ENCODE data around the gene LDAH. TPM values are rescaled to one million over a fixed set of nuclear protein-coding genes. Genes with fewer than 3 reads are reported as not detected.

LDAH gene
- total RNA-seq, 1 donor from 2014 or later: 24.9 TPM

- DNase-seq (ENCODE audit: low read depth): no peak
- Histone ChIP-seq H3K36me3 (ENCODE audit: control insufficient read depth, insufficient read depth, low read length) (peaks cover 1% of the 10 kb centered on the region), H3K27me3 (ENCODE audit: control insufficient read depth, insufficient read depth, low read length) (no peaks in the 10 kb centered on the region), H3K4me3 (ENCODE audit: low read depth, low read length) (no peak overlapping the region)
- TF ChIP-seq, protein P1, sequence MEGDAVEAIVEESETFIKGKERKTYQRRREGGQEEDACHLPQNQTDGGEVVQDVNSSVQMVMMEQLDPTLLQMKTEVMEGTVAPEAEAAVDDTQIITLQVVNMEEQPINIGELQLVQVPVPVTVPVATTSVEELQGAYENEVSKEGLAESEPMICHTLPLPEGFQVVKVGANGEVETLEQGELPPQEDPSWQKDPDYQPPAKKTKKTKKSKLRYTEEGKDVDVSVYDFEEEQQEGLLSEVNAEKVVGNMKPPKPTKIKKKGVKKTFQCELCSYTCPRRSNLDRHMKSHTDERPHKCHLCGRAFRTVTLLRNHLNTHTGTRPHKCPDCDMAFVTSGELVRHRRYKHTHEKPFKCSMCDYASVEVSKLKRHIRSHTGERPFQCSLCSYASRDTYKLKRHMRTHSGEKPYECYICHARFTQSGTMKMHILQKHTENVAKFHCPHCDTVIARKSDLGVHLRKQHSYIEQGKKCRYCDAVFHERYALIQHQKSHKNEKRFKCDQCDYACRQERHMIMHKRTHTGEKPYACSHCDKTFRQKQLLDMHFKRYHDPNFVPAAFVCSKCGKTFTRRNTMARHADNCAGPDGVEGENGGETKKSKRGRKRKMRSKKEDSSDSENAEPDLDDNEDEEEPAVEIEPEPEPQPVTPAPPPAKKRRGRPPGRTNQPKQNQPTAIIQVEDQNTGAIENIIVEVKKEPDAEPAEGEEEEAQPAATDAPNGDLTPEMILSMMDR (IDR thresholded peaks at IDR 0.05; ENCODE audit: insufficient read depth, low read length, poor library complexity, severe bottlenecking): no peak
These were observed 177.1 kb downstream of the LDAH start for GRCh38 chr2:20645761-20646160.

DNA sequence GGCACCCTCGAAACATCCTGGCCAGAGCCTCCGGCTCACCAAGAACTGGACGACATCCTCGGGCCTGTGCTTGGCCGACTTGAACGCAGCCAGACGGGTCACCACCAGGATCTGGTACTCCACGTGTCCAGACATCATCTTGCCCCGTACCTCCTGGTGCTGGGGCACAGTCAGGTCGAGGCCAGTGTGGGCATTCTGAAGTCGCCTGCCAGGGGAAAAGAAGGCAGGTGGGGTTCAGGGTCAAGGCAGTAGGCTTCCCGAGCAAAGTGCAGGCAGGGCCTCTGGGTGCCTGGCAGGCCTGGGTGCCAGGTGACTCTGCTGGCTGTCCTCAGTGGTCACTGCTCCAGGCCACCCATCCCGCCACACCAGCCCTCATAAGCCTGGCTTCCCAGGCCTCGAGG is 177.6 kb downstream of the LDAH start:
- H3K36me3 ChIP-seq (ENCODE audit: control insufficient read depth, insufficient read depth, low read length): peaks cover 1% of the 10 kb centered on the region
- H3K4me3 ChIP-seq (ENCODE audit: low read depth, low read length): no peak overlapping the region
- DNase-seq (ENCODE audit: low read depth): no peak
- TF ChIP-seq, protein P1 (IDR thresholded peaks at IDR 0.05; ENCODE audit: insufficient read depth, low read length, poor library complexity, severe bottlenecking): no peak
- H3K27me3 ChIP-seq (ENCODE audit: control insufficient read depth, insufficient read depth, low read length): no peaks in the 10 kb centered on the region

DNA sequence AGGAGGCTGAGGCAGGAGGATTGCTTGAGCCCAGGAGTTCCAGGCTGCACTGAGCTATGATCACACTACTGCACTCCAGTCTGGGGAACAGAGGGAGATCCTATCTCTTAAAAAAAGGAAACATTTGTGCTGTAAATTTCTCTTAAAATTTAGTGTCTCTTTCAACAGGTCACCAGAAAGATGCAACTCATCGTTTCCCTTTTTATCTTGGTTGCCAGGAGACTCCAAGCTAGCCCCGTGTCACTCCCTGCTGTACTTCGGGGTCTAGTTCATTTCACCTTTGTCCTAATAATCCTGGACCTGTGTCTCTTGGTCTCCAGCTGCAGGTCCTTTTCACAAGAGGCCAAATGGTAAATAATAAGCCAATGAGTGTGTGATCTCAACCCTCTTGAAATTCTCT is 179.1 kb downstream of the LDAH start:
- H3K36me3 ChIP-seq (ENCODE audit: control insufficient read depth, insufficient read depth, low read length): peaks cover 1% of the 10 kb centered on the region
- H3K4me3 ChIP-seq (ENCODE audit: low read depth, low read length): no peak overlapping the region
- TF ChIP-seq, protein P1 (IDR thresholded peaks at IDR 0.05; ENCODE audit: insufficient read depth, low read length, poor library complexity, severe bottlenecking): no peak
- no peaks in the 10 kb centered on the region for H3K27me3 ChIP-seq (ENCODE audit: control insufficient read depth, insufficient read depth, low read length)
- no peak for DNase-seq (ENCODE audit: low read depth)

GRCh38 chr2:20643060-20643459 is 179.8 kb downstream of the LDAH start:
- H3K4me3 ChIP-seq (ENCODE audit: low read depth, low read length): no peak overlapping the region
- no peak for DNase-seq (ENCODE audit: low read depth)
- peaks cover 1% of the 10 kb centered on the region for H3K36me3 ChIP-seq (ENCODE audit: control insufficient read depth, insufficient read depth, low read length)
- no peaks in the 10 kb centered on the region for H3K27me3 ChIP-seq (ENCODE audit: control insufficient read depth, insufficient read depth, low read length)
- TF ChIP-seq, protein P1 (IDR thresholded peaks at IDR 0.05; ENCODE audit: insufficient read depth, low read length, poor library complexity, severe bottlenecking): no peak

DNA sequence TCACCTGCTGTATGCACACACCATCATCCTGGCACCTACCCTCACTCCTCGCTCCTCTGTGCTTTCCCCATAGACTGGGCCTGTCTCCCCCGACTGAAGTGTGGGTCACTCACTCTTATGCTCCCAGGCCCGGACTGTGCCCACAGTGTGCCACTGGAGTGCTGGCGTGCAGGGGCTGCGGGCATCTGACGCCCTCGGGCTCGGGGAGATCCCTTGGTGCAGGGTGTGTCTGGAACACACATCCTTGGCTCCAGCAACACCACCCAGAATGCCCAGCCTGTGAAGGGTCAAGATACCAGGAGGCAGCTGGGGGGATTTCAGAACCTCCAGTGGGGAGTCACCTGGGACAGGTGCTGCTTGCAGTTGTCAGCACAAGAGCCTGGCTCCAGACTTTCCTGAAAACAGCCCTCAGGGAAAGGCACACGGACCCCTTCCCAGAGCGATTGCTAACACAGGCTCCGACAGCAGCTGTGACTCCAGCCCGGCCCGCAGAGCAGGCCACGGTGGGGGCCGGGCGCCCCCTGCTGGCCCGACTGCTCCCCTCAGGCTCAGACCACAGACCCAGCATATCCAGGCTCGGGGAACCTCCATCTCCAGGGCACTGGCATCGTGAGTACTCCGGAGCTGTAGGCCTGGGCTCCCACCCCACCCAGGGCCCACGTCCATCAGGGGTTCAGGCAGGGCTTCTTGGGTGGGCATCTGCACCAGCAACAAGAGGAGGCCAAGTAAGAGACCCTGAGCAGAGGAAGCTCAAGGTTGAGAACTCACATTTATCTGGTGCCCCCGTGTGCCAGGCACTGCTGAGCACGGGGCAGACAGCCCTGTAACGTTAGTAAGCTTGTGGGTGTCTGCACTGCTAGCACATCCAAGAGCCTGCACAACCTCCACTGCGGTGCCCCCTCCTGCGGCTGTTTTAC is 180.6 kb downstream of the LDAH start:
- H3K36me3 ChIP-seq (ENCODE audit: control insufficient read depth, insufficient read depth, low read length): peaks cover 1% of the 10 kb centered on the region
- no peak for DNase-seq (ENCODE audit: low read depth)

More for the DNA sequence above, 180.6 kb downstream of the LDAH start:
- no peaks in the 10 kb centered on the region for H3K27me3 ChIP-seq (ENCODE audit: control insufficient read depth, insufficient read depth, low read length)
- TF ChIP-seq, protein P1 (IDR thresholded peaks at IDR 0.05; ENCODE audit: insufficient read depth, low read length, poor library complexity, severe bottlenecking): peak; percentile 99
- no peak overlapping the region for H3K4me3 ChIP-seq (ENCODE audit: low read depth, low read length)
